Stimulated activated CD4-positive, alpha-beta T cell treated with anti-CD3 and anti-CD28 coated beads, Interleukin-4, amount 100 ng/mL, for 24 hours (primary cell): ENCODE data around the gene ZNF813.

Source experiments
- DNase-seq: peaks from one replicate; pipeline ENCODE4 v3.0.0-alpha.2; 2020

Gene ZNF813

GRCh38 chr19:53521373-53522202, 54.1 kb downstream of the ZNF813 start:
- DNase-seq, result no peak

- DNase-seq, result no peak
Measured at GRCh38 chr19:53525922-53526321, 58.4 kb downstream of the ZNF813 start.

- no peak for DNase-seq
Measured at GRCh38 chr19:53530622-53531021, 63.1 kb downstream of the ZNF813 start.

GRCh38 chr19:53531457-53531856, 63.9 kb downstream of the ZNF813 start:
- no peak for DNase-seq

GRCh38 chr19:53532362-53532761, 64.8 kb downstream of the ZNF813 start:
- DNase-seq, result no peak

GRCh38 chr19:53536225-53536548, 68.7 kb downstream of the ZNF813 start:
- DNase-seq, result no peak

GRCh38 chr19:53537121-53537520, 69.6 kb downstream of the ZNF813 start:
- DNase-seq, result peak; percentile 11

- peak; percentile 89 for DNase-seq
Measured at GRCh38 chr19:53537521-53538377, 70.2 kb downstream of the ZNF813 start, which contains the start of gene ZNF331. Gene ZNF331 (plus strand): TSS chr19:53538145. CDS start chr19:53569377, 31,232 bp downstream.

GRCh38 chr19:53538378-53539109, 71.0 kb downstream of the ZNF813 start:
- DNase-seq, result peak; percentile 15

- DNase-seq, result no peak
Measured at GRCh38 chr19:53540091-53540490, 72.6 kb downstream of the ZNF813 start.

- no peak for DNase-seq
Measured at GRCh38 chr19:53541971-53542370, 74.4 kb downstream of the ZNF813 start.

- DNase-seq, result no peak
Measured at GRCh38 chr19:53545271-53546065, 77.9 kb downstream of the ZNF813 start.
